Caki2 (cell line): Measurements from ENCODE around the gene NFATC1. TPM values are rescaled to one million over a fixed set of nuclear protein-coding genes. Genes with fewer than 3 reads are reported as not detected.
"Not testable (repeated sequence)": the region's sequence is repeated elsewhere in the genome, so short reads cannot be mapped to it uniquely, and the experiment has no call there.

Experiments used
- DNase-seq: peaks from one replicate; pipeline ENCODE4 v3.0.0-alpha.2; 2015; ENCODE audit warnings: low read depth
- in situ Hi-C: cut with HindIII; loops from 2 replicates; pipeline ENCODE4 v1.10.0; 2016; ENCODE audit warnings: low sequenced_read_pairs, low pct_unique_long_range_greater_than_20kb, mixed read lengths
- total RNA-seq: library from RNA; depleted of rRNA; stranded (reverse); fragments of >200 nt; shearing (Covaris generic); gene quantifications from 2 replicates; pipeline ENCODE4 v1.2.3, GENCODE V29; 2014; ENCODE audit warnings: low replicate concordance

The NFATC1 gene
- total RNA-seq, 1 experiment from 2014 or later = 8.3 TPM

- in situ Hi-C loops = no loop called here
- no peak for DNase-seq
Observed at GRCh38 chr18:79489051-79489898, 93.5 kb downstream of the NFATC1 start.

- in situ Hi-C loops = no loop called here
- no peak for DNase-seq
Observed at GRCh38 chr18:79489899-79490625, 94.3 kb downstream of the NFATC1 start.

DNA sequence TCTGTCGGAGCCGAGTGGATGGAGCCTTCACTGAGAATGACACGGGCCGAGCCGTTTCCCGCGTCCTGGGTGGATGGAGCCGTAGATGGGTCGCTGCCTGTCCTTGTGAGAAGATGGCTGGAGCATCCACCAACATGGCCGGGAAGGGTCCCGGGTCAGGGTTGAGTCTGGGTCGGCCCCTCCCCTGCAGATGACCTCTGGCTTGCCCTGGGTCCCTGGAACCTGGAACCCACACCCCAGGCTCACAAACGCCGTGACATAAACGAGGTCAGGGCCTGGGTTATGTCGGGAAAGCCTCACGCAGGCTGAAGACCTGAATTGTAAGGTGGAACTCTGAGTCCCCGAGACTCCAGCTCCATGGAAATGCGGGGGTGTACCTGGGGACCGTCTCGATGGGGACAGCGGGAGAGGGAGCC lies 94.9 kb downstream of the NFATC1 start:
- in situ Hi-C loops = no loop called here
- no peak for DNase-seq

- in situ Hi-C loops = no loop called here
- DNase-seq = no peak
Observed at GRCh38 chr18:79491081-79491551, 95.4 kb downstream of the NFATC1 start.

DNA sequence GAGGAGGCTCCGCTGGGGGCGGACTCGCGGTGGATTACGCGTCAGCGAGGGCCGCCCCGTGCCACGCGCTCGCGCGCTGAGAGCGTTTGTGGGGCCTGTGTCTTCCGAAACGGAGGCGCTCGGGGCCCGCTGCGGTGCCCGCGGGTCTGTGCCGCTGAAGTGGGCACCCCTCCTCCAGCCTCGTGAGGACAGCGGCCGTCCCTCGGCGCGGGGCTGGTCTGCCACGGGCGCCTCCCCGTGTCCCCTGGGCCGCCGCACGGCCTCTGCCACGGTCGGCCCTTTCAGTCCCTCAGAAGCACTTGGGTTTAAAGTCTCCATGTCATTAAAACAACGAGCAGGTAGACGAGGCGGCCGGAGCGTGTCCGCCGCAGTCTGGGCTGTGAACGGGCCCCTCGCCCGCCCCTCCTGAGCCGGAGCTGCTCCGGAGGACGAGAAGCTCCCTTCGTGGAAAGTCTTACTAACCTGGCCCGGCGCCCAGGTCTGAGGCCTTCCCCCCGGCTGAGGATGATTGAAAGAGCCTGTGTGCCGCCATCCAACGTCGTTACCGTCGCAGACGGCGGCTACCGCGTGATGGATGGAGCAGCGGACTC lies 97.6 kb downstream of the NFATC1 start:
- DNase-seq = no peak
- in situ Hi-C loops = no loop called here

GRCh38 chr18:79493801-79494211 lies 98.1 kb downstream of the NFATC1 start:
- in situ Hi-C loops = no loop called here
- DNase-seq = no peak

GRCh38 chr18:79494936-79495335 lies 99.2 kb downstream of the NFATC1 start:
- in situ Hi-C loops = no loop called here
- DNase-seq = no peak

DNA sequence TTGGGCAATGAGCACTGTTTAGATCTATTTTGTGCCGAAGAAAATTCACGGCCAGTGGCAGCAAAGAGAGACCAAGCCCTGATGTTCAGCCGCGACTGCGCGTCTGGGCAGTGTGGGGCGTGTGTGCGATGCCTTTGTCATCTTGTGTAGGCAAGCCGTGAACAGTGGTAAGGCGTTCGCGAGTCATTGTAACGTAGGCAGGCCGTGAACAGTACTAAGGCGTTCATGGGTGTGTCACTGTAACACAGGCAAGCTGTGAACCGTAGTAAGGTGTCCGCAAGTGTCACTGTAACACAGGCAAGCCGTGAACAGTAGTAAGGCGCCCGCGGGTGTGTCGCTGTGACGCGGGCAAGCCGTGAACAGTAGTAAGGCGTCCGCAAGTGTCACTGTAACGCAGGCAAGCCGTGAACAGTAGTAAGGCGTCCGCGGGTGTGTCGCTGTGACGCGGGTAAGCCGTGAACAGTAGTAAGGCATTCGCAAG lies 99.9 kb downstream of the NFATC1 start:
- DNase-seq = no peak
- in situ Hi-C loops = no loop called here

DNA sequence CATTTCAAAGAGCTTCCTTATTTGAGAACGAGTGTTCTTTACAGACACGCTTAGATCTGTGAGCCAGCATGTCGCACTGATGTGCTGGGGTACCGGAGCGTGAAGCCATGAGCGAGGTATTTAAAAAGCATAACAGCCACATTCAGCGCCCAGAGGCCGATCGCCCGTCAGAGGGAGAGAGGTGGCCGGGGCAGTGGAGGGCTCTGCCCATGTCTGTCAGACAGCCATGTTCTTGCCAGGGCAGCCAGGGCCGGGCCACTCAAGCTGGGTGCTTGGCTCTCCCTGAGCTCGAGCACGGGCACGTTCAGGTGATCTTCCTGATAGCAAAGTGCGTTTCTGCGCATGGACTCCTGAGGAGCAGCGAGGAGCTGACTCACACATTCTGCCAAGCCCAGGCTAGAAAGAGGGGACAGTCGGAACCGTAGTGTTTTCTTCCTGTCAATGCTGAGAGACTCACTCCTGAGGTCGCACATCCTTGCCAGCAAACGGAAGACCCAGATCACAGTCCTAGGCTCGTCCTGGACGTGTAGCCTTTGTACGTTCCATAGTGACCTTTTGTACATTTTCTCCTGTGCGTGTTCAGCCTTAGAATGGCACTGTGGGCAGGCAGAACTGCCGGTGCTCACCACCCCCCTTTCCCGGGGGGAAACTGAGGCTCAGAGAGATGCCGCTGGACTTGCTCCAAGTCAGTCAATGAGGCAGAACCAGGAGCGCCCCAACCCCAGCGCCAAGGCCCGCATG lies 100.7 kb downstream of the NFATC1 start:
- in situ Hi-C loops = no loop called here
- no peak for DNase-seq

GRCh38 chr18:79496978-79497637 lies 101.4 kb downstream of the NFATC1 start:
- in situ Hi-C loops = no loop called here

DNA sequence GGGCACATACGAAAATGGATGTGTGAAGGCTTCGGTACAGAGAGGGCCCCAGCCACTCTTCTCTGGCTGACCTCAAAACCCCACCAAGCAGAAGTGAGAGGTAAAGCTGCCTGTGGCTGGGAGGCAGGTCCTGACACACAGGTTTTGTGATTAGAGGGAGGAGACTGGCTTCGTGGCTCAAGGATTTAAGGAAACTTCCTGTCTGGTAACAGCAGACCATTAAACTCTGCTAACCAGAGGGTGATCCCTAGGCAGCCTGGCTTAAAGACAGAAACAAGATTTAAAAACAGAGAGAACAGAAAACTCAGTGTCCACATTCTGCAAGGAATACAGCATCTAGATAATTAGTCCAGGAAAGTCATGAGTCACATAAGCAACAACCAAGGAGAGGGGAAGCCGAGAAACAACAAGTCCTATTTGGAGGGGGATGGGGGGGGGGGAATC lies 101.9 kb downstream of the NFATC1 start:
- DNase-seq = no peak
- in situ Hi-C loops = no loop called here

More at GRCh38 chr18:79496978-79497637, 101.4 kb downstream of the NFATC1 start:
- DNase-seq = no peak

DNA sequence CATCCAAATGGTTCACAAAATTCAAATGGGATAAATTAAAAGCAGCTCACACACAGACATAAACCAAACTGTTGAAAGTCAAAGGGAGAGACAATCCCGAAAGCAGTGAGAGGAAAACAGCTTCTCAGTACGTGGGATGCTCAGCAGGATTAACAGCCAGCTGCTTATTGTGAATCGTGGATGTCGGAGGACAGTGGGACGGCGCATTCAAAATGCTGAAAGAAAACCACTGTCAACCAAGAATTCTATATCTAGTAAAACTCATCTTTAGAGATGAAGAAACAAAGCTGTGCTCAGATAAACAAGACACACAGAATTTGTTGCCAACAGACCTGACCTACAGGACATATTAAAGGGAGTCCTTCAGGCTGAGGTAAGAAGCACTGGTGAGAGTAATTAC lies 102.9 kb downstream of the NFATC1 start:
- in situ Hi-C loops = no loop called here
- no peak for DNase-seq

- no peak for DNase-seq
- in situ Hi-C loops = no loop called here
Observed at GRCh38 chr18:79501006-79501405, 105.3 kb downstream of the NFATC1 start.

DNA sequence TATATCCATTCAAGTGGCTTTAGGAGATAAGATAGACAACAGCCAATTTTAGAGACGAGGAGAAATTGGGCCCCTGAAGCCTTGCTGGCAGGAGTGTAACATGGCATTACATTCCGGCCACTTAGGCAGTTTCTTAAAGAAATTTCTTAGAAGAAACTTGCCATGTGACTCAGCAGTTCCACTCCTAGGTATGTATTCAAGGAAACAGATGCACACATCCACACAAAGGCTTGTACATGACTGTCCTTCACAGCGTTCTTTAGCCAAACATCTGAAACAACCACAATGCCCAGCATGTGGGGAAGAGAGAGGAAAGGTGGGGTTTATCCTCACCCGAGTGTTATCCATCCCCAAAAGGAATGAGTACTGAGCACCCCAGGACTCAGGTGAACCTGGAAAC lies 107.1 kb downstream of the NFATC1 start:
- no peak for DNase-seq
- in situ Hi-C loops = no loop called here

DNA sequence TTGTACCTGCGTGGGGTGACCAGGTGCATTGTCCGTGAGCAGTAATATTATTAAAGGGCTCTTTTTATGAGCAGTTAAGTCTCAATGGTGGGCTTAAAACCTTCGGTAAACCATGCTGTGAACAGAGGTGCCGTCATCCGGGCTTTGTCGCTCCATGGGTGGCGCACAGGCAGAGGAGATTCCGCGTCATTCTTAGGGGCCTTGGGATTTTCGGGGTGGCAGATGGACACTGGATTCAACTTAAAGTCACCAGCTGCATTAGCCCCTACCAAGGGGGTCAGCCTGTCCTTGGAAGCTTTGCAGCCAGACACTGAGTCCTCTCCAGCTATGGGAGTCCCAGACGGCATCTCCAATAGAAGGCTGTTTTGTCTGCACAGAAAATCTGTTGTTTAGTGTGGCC lies 107.7 kb downstream of the NFATC1 start:
- DNase-seq = no peak
- in situ Hi-C loops = no loop called here

- DNase-seq = no peak
- in situ Hi-C loops = no loop called here
Observed at GRCh38 chr18:79504034-79504433, 108.3 kb downstream of the NFATC1 start.

DNA sequence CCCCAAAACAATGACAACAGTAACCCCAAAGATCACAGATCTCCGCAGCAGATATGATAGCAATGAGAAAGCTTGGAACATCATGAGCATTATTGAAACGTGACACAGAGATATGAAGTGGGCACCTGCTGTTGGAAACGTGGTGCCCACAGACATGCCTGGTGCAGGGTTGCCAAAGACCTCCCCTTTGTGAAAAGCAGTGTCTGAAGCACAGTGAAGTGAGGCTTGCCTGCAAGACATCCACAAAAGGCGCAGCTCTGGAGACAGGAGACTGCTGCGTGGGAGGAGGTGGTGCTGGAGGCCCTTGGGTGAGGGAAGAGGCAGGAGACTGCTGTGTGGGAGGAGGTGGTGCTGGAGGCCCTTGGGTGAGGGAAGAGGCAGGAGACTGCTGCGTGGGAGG lies 108.8 kb downstream of the NFATC1 start:
- DNase-seq, in situ Hi-C loops: not testable (repeated sequence)

- in situ Hi-C loops, DNase-seq: not testable (repeated sequence)
Observed at GRCh38 chr18:79505465-79505864, 109.7 kb downstream of the NFATC1 start.
